Left ventricle myocardium inferior (tissue), 1 donor: Measurements from ENCODE around the gene EFEMP2. TPM values are rescaled to one million over a fixed set of nuclear protein-coding genes. Genes with fewer than 3 reads are reported as not detected.
A peak's percentile ranks its signal among the peaks of the same experiment; 100 is the strongest.

Source experiments
- DNase-seq: peaks from one replicate; pipeline ENCODE4 v3.0.0-alpha.2; 2020
- H3K27ac ChIP-seq: fragments of 200-600 bp; replicated peaks from 2 replicates; pipeline ENCODE4 v1.8.0; 2021
- H3K27me3 ChIP-seq: fragments of 200-600 bp; 2 replicates; pipeline ENCODE4 v1.8.0; 2021; ENCODE audit warnings: low read depth
- H3K36me3 ChIP-seq: fragments of 200-600 bp; 2 replicates; pipeline ENCODE4 v1.8.0; 2021
- H3K4me1 ChIP-seq: fragments of 200-600 bp; 2 replicates; pipeline ENCODE4 v1.8.0; 2021
- H3K4me3 ChIP-seq: fragments of 200-600 bp; 2 replicates; pipeline ENCODE4 v1.8.0; 2021; ENCODE audit warnings: mild to moderate bottlenecking, moderate library complexity
- H3K9me3 ChIP-seq: fragments of 200-600 bp; replicated peaks from 2 replicates; pipeline ENCODE4 v1.8.0; 2021
- intact Hi-C: fragments of 100-400 bp; cut with micrococcal nuclease; formaldehyde crosslinking; loops from one replicate; pipeline ENCODE4 v1.11.0; 2022
- total RNA-seq: library from RNA; stranded (reverse); fragmentation: NEBNext Ultra II Directional; extraction: Animal tissue kit (Norgen Biotek cat#: 25700); gene quantifications from one replicate; pipeline ENCODE4 v1.2.1, GENCODE V29; 2021
- TF ChIP-seq, protein P1 (sequence below): fragments of 200-600 bp; IDR thresholded peaks from 2 replicates; pipeline ENCODE4 v1.8.0; 2021; ENCODE audit warnings: antibody characterized with exemption, mild to moderate bottlenecking, borderline replicate concordance
- donor health status: DM: no; HTN: yes; CAD: no; lungs with severe emphysema.

The EFEMP2 gene
- total RNA-seq, 1 donor from 2014 or later = 85.1 TPM

DNA sequence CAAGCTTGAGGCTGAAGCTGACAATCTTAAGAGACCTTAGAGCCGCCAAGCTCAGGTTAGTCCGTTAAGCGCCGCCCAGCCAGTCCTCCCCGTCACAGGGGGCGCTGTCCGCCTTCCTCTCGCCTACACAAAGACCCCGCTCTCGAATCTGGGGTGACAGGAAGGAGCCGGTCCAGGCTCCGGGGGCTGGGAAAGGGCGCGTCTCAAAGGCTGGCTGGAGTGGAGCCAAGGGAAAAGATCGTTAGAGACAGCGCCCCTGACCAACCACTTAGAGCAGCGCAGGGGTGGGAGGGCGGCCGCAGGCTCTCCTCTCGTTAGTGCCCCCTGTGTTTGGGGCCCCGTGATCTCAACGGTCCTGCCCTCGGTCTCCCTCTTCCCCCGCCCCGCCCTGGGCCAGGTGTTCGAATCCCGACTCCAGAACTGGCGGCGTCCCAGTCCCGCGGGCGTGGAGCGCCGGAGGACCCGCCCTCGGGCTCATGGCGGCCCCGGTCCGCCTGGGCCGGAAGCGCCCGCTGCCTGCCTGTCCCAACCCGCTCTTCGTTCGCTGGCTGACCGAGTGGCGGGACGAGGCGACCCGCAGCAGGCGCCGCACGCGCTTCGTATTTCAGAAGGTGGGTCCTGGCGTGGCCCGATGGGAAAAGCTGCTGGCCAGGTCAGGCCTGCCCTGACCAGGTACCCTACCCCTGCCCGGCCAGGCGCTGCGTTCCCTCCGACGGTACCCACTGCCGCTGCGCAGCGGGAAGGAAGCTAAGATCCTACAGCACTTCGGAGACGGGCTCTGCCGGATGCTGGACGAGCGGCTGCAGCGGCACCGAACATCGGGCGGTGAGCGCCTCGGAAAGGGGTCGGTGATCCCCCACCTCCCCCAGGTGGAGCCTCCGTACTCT, 12.1 kb downstream of the EFEMP2 start, which contains the start of gene MUS81:
Gene MUS81, plus strand, starts transcription at position 156 of the 887 bp plus-strand sequence. Its CDS starts 321 bp downstream, at position 477.
- peak; percentile 97 for DNase-seq
- H3K4me3 ChIP-seq = peak within 1 kb of the TSS; percentile 80
- H3K4me1 ChIP-seq = peaks cover 78% of the 10 kb centered on the region
- intact Hi-C loops = no loop called here
- no peaks in the 10 kb centered on the region for H3K27me3 ChIP-seq
- TF ChIP-seq, protein P1, sequence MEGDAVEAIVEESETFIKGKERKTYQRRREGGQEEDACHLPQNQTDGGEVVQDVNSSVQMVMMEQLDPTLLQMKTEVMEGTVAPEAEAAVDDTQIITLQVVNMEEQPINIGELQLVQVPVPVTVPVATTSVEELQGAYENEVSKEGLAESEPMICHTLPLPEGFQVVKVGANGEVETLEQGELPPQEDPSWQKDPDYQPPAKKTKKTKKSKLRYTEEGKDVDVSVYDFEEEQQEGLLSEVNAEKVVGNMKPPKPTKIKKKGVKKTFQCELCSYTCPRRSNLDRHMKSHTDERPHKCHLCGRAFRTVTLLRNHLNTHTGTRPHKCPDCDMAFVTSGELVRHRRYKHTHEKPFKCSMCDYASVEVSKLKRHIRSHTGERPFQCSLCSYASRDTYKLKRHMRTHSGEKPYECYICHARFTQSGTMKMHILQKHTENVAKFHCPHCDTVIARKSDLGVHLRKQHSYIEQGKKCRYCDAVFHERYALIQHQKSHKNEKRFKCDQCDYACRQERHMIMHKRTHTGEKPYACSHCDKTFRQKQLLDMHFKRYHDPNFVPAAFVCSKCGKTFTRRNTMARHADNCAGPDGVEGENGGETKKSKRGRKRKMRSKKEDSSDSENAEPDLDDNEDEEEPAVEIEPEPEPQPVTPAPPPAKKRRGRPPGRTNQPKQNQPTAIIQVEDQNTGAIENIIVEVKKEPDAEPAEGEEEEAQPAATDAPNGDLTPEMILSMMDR = peak; percentile 86
- peaks cover 51% of the 10 kb centered on the region for H3K36me3 ChIP-seq
- H3K9me3 ChIP-seq = no peaks in the 10 kb centered on the region
- H3K27ac ChIP-seq = peak within 1 kb of the TSS; percentile 97

GRCh38 chr11:65859812-65860277, 12.8 kb downstream of the EFEMP2 start:
- Histone ChIP-seq H3K4me1 (peaks cover 85% of the 10 kb centered on the region), H3K36me3 (peaks cover 51% of the 10 kb centered on the region), H3K27ac (peak overlapping the region; percentile 97), H3K27me3 (no peaks in the 10 kb centered on the region), H3K4me3 (peak overlapping the region; percentile 80), H3K9me3 (no peaks in the 10 kb centered on the region)
- intact Hi-C loops = no loop called here
- TF ChIP-seq, protein P1 = no peak
- DNase-seq = peak; percentile 24

- Histone ChIP-seq H3K27ac (peak overlapping the region; percentile 97), H3K4me3 (peak overlapping the region; percentile 80), H3K36me3 (peaks cover 51% of the 10 kb centered on the region), H3K9me3 (no peaks in the 10 kb centered on the region), H3K27me3 (no peaks in the 10 kb centered on the region), H3K4me1 (peaks cover 89% of the 10 kb centered on the region)
- peak; percentile 100 for DNase-seq
- TF ChIP-seq, protein P1 = peak; percentile 27
- intact Hi-C loops = no loop called here
Measured at GRCh38 chr11:65859095-65859811, 13.3 kb downstream of the EFEMP2 start.

DNA sequence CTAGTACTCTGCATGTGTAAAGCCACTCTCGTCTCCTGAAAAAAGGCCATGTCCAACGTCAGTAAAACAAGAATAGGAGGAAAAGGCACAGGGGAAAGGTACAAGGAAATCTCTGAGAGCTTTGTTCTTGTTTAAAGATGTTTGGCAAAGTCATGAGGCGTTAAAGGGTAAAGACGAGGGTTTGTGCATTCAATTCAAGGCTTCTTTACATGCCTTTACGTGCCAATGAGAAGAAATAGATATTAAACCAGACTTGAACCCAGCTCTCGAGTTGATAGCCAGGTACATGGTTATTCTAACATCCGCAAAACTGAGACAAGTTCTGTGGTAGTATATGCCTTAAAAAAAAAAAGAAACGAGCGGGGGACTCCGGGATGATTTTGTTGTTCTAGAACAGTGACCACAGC, 13.9 kb downstream of the EFEMP2 start:
- Histone ChIP-seq H3K36me3 (peaks cover 51% of the 10 kb centered on the region), H3K27me3 (no peaks in the 10 kb centered on the region)

More for the DNA sequence above, 13.9 kb downstream of the EFEMP2 start:
- DNase-seq = no peak
- peak overlapping the region; percentile 80 for H3K4me3 ChIP-seq
- H3K4me1 ChIP-seq = peaks cover 89% of the 10 kb centered on the region
- H3K9me3 ChIP-seq = no peaks in the 10 kb centered on the region
- intact Hi-C loops = no loop called here
- H3K27ac ChIP-seq = peak overlapping the region; percentile 97
- TF ChIP-seq, protein P1 = no peak
